ENCODE results near the gene SARM1. TPM values are rescaled to one million over a fixed set of nuclear protein-coding genes. Genes with fewer than 3 reads are reported as not detected.

SARM1 gene
- polyA plus RNA-seq, 1 of the 3 experiments (the other 2 are of a cell fraction), result 17.4 TPM

DNA sequence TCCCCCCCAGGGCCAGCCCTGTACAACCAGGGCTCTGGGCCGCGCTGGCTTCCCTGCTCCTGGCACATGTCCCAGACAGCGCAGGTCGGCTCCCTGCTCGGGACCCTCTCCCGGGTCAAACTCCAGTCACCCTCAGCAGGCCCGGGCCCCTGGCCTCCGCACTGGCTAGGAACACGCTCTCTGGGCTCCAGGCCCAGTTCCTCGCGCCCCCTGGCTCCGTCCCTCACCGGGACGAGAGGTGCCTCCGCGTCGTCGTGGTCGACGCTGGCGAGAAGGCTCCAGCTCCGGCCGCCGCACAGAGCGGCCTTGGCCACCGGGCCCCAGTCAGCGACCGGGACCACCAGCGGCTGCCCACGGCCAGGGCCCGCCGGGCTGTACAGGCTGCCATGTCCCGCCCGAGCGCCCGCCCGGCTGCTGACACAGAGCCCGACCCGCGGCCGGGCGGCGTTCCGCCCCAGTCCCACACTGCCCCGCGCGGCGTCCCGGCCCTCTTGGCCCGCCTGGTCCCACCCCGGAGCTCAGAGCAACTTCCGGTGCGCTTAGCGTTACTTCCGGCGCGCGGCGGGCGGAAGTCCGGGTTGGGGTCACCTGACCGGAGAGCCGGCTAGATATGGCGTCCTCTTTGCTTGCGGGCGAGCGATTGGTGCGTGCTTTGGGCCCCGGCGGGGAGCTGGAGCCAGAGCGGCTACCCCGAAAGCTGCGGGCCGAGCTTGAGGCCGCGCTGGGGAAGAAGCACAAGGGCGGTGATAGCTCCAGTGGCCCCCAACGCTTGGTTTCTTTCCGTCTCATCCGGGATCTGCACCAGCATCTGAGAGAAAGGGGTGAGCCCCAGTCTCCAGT is 14.2 kb upstream of the SARM1 start, which contains the start of gene POLDIP2 (continued):
- TF ChIP-seq, protein P1, sequence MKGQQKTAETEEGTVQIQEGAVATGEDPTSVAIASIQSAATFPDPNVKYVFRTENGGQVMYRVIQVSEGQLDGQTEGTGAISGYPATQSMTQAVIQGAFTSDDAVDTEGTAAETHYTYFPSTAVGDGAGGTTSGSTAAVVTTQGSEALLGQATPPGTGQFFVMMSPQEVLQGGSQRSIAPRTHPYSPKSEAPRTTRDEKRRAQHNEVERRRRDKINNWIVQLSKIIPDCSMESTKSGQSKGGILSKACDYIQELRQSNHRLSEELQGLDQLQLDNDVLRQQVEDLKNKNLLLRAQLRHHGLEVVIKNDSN (IDR thresholded peaks at IDR 0.05; ENCODE audit: borderline replicate concordance, low read depth), result peak; percentile 99
- peak; percentile 84 for TF ChIP-seq SIN3A (IDR thresholded peaks at IDR 0.05; ENCODE audit: borderline replicate concordance, low read depth, low read length)
- TF ChIP-seq GATA2 (CRISPR knock-in tag; IDR thresholded peaks at IDR 0.05), result no peak
- no peak for TF ChIP-seq RXRA (IDR thresholded peaks at IDR 0.05; ENCODE audit: borderline replicate concordance, low read depth)
- TF ChIP-seq, protein P2, sequence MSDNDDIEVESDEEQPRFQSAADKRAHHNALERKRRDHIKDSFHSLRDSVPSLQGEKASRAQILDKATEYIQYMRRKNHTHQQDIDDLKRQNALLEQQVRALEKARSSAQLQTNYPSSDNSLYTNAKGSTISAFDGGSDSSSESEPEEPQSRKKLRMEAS (IDR thresholded peaks at IDR 0.05; ENCODE audit: low read depth), result peak; percentile 77
- TF ChIP-seq JUND (IDR thresholded peaks at IDR 0.05), result no peak
- peak; percentile 97 for TF ChIP-seq ELF1 (IDR thresholded peaks at IDR 0.05)

DNA sequence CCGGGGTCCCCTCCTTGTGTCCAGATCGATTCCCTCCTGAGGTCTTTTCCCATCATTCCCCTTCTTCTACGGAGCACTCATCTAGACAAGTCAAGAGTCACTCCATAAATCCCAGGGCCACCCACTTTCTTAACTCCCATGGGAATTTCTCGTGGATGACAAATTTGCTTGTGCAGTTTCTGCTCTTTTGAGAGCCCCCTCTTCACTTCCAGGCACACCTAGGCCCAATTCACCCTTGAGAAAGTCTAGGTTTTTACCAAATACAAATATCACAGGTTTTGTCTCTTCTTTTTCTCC is 13.6 kb upstream of the SARM1 start:
- H3K27ac ChIP-seq (ENCODE audit: low read depth in 2 of 2, low read length in 1 of 2), result peak overlapping the region; percentile 34 to 69; a peak in 2 of 4 replicates
- H3K36me3 ChIP-seq (replicated peaks in 1 of 2; ENCODE audit: control insufficient read depth in 1 of 2, insufficient read depth in 2 of 2, low read length in 1 of 2), result peaks cover 47% of the 10 kb centered on the region in 2 experiments
- peaks cover 14 to 15% of the 10 kb centered on the region in 2 experiments; a peak in 3 of 4 replicates for H3K4me1 ChIP-seq (ENCODE audit: control insufficient read depth in 1 of 2, insufficient read depth in 2 of 2, low read depth in 1 of 2, low read length in 1 of 2)
- peak overlapping the region; percentile 76; the same call in 1 of the 2 replicates for H2AFZ ChIP-seq (ENCODE audit: low read depth)
- no peaks in the 10 kb centered on the region for H3K9me2 ChIP-seq
- peaks cover 41% of the 10 kb centered on the region for H3K79me2 ChIP-seq (ENCODE audit: insufficient read depth)
- no peak for DNase-seq
- TF ChIP-seq RCOR1 (IDR thresholded peaks at IDR 0.05; ENCODE audit: low read length) (no peak), RAD21 (IDR thresholded peaks at IDR 0.05; ENCODE audit: low read length) (no peak), JUND (IDR thresholded peaks at IDR 0.05) (no peak), CHD2 (IDR thresholded peaks at IDR 0.05; ENCODE audit: low read length, partially characterized antibody) (no peak), TAF1 (IDR thresholded peaks at IDR 0.05; ENCODE audit: borderline replicate concordance, low read depth, low read length) (no peak), NRF1 (IDR thresholded peaks at IDR 0.05; ENCODE audit: low read depth, low read length) (no peak), EZH2phosphoT487 (IDR thresholded peaks at IDR 0.05; ENCODE audit: borderline replicate concordance, low read depth) (no peak), SIN3A (IDR thresholded peaks at IDR 0.05; ENCODE audit: borderline replicate concordance, low read depth, low read length) (no peak), RFX5 (IDR thresholded peaks at IDR 0.05; ENCODE audit: low read length) (no peak), MEF2A (IDR thresholded peaks at IDR 0.05; ENCODE audit: borderline replicate concordance, low read depth) (no peak), ELF1 (IDR thresholded peaks at IDR 0.05) (no peak), POLR2AphosphoS5 (IDR thresholded peaks at IDR 0.05; ENCODE audit: low read depth, low read length) (no peak)
- TF ChIP-seq, protein P3, sequence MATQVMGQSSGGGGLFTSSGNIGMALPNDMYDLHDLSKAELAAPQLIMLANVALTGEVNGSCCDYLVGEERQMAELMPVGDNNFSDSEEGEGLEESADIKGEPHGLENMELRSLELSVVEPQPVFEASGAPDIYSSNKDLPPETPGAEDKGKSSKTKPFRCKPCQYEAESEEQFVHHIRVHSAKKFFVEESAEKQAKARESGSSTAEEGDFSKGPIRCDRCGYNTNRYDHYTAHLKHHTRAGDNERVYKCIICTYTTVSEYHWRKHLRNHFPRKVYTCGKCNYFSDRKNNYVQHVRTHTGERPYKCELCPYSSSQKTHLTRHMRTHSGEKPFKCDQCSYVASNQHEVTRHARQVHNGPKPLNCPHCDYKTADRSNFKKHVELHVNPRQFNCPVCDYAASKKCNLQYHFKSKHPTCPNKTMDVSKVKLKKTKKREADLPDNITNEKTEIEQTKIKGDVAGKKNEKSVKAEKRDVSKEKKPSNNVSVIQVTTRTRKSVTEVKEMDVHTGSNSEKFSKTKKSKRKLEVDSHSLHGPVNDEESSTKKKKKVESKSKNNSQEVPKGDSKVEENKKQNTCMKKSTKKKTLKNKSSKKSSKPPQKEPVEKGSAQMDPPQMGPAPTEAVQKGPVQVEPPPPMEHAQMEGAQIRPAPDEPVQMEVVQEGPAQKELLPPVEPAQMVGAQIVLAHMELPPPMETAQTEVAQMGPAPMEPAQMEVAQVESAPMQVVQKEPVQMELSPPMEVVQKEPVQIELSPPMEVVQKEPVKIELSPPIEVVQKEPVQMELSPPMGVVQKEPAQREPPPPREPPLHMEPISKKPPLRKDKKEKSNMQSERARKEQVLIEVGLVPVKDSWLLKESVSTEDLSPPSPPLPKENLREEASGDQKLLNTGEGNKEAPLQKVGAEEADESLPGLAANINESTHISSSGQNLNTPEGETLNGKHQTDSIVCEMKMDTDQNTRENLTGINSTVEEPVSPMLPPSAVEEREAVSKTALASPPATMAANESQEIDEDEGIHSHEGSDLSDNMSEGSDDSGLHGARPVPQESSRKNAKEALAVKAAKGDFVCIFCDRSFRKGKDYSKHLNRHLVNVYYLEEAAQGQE (IDR thresholded peaks at IDR 0.05; ENCODE audit: low read depth, low read length), result no peak
- H4K20me1 ChIP-seq (ENCODE audit: insufficient read depth), result no peaks in the 10 kb centered on the region
- 0% methylated on average over 4 of the region's 4 CpGs for WGBS (ENCODE audit: low lambda C conversion rate)
- peak overlapping the region; percentile 94 for H3K4me2 ChIP-seq
- no peaks in the 10 kb centered on the region for H3K27me3 ChIP-seq (ENCODE audit: insufficient read depth)
- peak overlapping the region; percentile 94 for H3K9ac ChIP-seq
- CTCF ChIA-PET, result interaction anchor here (0.8 to 2.1 kb wide), 5 partner anchors 11 to 59 kb away, joined by 3 to 7 read pairs (median 5); partner anchors contain the start of genes IFT20, TNFAIP1 and VTN
- H3K4me3 ChIP-seq (ENCODE audit: low read depth in 2 of 2, low read length in 1 of 2), result peak overlapping the region; percentile 93 to 99
- POLR2A ChIA-PET, result interaction anchor here (1.0 to 3.0 kb wide), 5 partner anchors 9 to 22 kb away, joined by 3 to 34 read pairs (median 15); partner anchors contain the start of genes IFT20, SARM1, TNFAIP1 and VTN
- no peaks in the 10 kb centered on the region for H3K9me3 ChIP-seq
- H3F3A ChIP-seq (replicated peaks; ENCODE audit: insufficient read depth), result no peaks in the 10 kb centered on the region
